PC-3 (cell line): ENCODE results near the gene PRDX3. TPM values are rescaled to one million over a fixed set of nuclear protein-coding genes. Genes with fewer than 3 reads are reported as not detected.

Experiments
- ATAC-seq: fragments of 200-7000 bp; cut with Tn5 transposase; 2 replicates; pipeline ENCODE4 v1.9.1; 2020; ENCODE audit warnings: mild to moderate bottlenecking, moderate library complexity
- BruUV-seq: library from RNA; stranded (reverse); fragments of 400-500 nt; replicated peaks from 2 replicates; lab custom pipeline; 2021; lab: Mats Ljungman, UMichigan
- CTCF ChIA-PET: fragments of 300-600 bp; sonication (Branson Sonifier 250); formaldehyde crosslinking; loops from one replicate; lab custom pipeline; 2022; ENCODE audit warnings: antibody characterized with exemption; lab: Charles Lee
- POLR2A ChIA-PET: fragments of 300-600 bp; sonication (Branson Sonifier 250); formaldehyde crosslinking; loops from one replicate; lab custom pipeline; 2022; ENCODE audit warnings: antibody characterized with exemption; ENCODE audit not compliant: unreplicated experiment; lab: Charles Lee
- DNase-seq: peaks from one replicate; pipeline ENCODE4 v3.0.0-alpha.2; 2015
- H2AFZ ChIP-seq: fragments of 300-600 bp; sonication (generic); 2 replicates; pipeline ENCODE4 v1.6.0; 2016; ENCODE audit warnings: antibody characterized with exemption, low read length
- H3F3A ChIP-seq: fragments of 300-600 bp; sonication (generic); one replicate; pipeline ENCODE4 v1.6.0; 2017; ENCODE audit warnings: antibody characterized with exemption, low read length, control low read depth, mild to moderate bottlenecking; ENCODE audit not compliant: unreplicated experiment
- H3K27ac ChIP-seq: fragments of 300-600 bp; sonication (generic); 2 replicates; pipeline ENCODE4 v1.5.1; 2016; ENCODE audit warnings: mild to moderate bottlenecking, low read length
- H3K27me3 ChIP-seq: fragments of 300-600 bp; sonication (generic); 2 replicates; pipeline ENCODE4 v1.6.1; 2016; ENCODE audit warnings: low read length, mixed read lengths
- H3K36me3 ChIP-seq: fragments of 300-600 bp; sonication (generic); 2 replicates; pipeline ENCODE4 v1.6.1; 2016; ENCODE audit warnings: low read depth, mixed run types, low read length, mixed read lengths
- H3K4me1 ChIP-seq: fragments of 300-600 bp; sonication (generic); 2 replicates; pipeline ENCODE4 v1.5.1; 2016; ENCODE audit warnings: low read length; ENCODE audit not compliant: insufficient read depth
- H3K4me2 ChIP-seq: fragments of 300-600 bp; sonication (generic); 2 replicates; pipeline ENCODE4 v1.6.0; 2016; ENCODE audit warnings: low read length
- H3K4me3 ChIP-seq: fragments of 300-600 bp; sonication (generic); 2 replicates; pipeline ENCODE4 v1.5.1; 2016; ENCODE audit warnings: mild to moderate bottlenecking, low read length, mixed read lengths
- H3K79me2 ChIP-seq: fragments of 300-600 bp; sonication (generic); 2 replicates; pipeline ENCODE4 v1.6.1; 2017; ENCODE audit warnings: low read length, mixed read lengths
- H3K9ac ChIP-seq: fragments of 300-600 bp; sonication (generic); 2 replicates; pipeline ENCODE4 v1.6.0; 2016; ENCODE audit warnings: mild to moderate bottlenecking, low read length
- H3K9me2 ChIP-seq: fragments of 300-600 bp; sonication (generic); replicated peaks from 2 replicates; pipeline ENCODE4 v1.6.1; 2016; ENCODE audit warnings: mixed run types, low read length, mixed read lengths
- H3K9me3 ChIP-seq: fragments of 300-600 bp; sonication (generic); 2 replicates; pipeline ENCODE4 v1.6.1; 2016; ENCODE audit warnings: low read length, mixed read lengths
- H4K20me1 ChIP-seq: fragments of 300-600 bp; sonication (generic); 2 replicates; pipeline ENCODE4 v1.6.1; 2016; ENCODE audit warnings: low read length, mixed read lengths
- CTCF ChIP-seq: fragments of 300-600 bp; sonication (generic); conservative IDR thresholded peaks from 2 replicates; pipeline ENCODE4 v1.5.1; 2017; ENCODE audit warnings: antibody characterized with exemption, low read depth, mild to moderate bottlenecking, low read length
- EZH2 ChIP-seq: fragments of 300-600 bp; sonication (generic); IDR thresholded peaks from one replicate; pipeline ENCODE4 v1.6.1; 2017; ENCODE audit warnings: antibody characterized with exemption, mild to moderate bottlenecking, low read length; ENCODE audit not compliant: unreplicated experiment
- EZH2phosphoT487 ChIP-seq: fragments of 300-600 bp; sonication (generic); IDR thresholded peaks from 2 replicates; pipeline ENCODE4 v1.6.1; 2018; ENCODE audit warnings: mild to moderate bottlenecking, antibody characterized with exemption, low read length, borderline replicate concordance
- intact Hi-C: fragments of 100-400 bp; cut with micrococcal nuclease; formaldehyde crosslinking; loops from 2 replicates; pipeline ENCODE4 v1.9.0; 2023
- total RNA-seq: library from RNA; depleted of rRNA; stranded (reverse); fragments of >200 nt; gene quantifications from 2 replicates; pipeline ENCODE4 v1.2.3, GENCODE V29; 2014

The PRDX3 gene
- total RNA-seq, 1 experiment from 2014 or later = 153 TPM

- ATAC-seq (no peak), DNase-seq (no peak)
- Histone ChIP-seq H3K4me3 (no peak overlapping the region), H3K79me2 (no peaks in the 10 kb centered on the region), H2AFZ (no peak overlapping the region), H3K27me3 (no peaks in the 10 kb centered on the region), H3K36me3 (no peaks in the 10 kb centered on the region), H4K20me1 (no peaks in the 10 kb centered on the region), H3K9ac (no peak overlapping the region), H3K4me1 (no peaks in the 10 kb centered on the region), H3F3A (no peaks in the 10 kb centered on the region), H3K4me2 (no peak overlapping the region), H3K27ac (no peak overlapping the region), H3K9me2 (no peaks in the 10 kb centered on the region), H3K9me3 (no peaks in the 10 kb centered on the region)
- intact Hi-C loops = no loop called here
- POLR2A ChIA-PET = no interaction called here
- CTCF ChIA-PET = no interaction called here
- no TSS peak for BruUV-seq
- TF ChIP-seq EZH2phosphoT487 (no peak), EZH2 (no peak), CTCF (no peak)
Observed at GRCh38 chr10:119225083-119225658, 46.6 kb upstream of the PRDX3 start.

GRCh38 chr10:119222966-119223386 lies 44.4 kb upstream of the PRDX3 start:
- H2AFZ ChIP-seq = no peak overlapping the region
- no peak overlapping the region for H3K4me3 ChIP-seq
- no peaks in the 10 kb centered on the region for H3K9me2 ChIP-seq
- no peak for ATAC-seq
- H3K9me3 ChIP-seq = no peaks in the 10 kb centered on the region
- no peak for DNase-seq
- H3K4me2 ChIP-seq = no peak overlapping the region
- H3K27ac ChIP-seq = no peak overlapping the region
- ChIA-PET POLR2A (no interaction called here), CTCF (no interaction called here)
- TF ChIP-seq EZH2phosphoT487 (no peak), CTCF (no peak), EZH2 (no peak)
- no TSS peak for BruUV-seq
- no peaks in the 10 kb centered on the region for H4K20me1 ChIP-seq
- H3F3A ChIP-seq = no peaks in the 10 kb centered on the region
- H3K9ac ChIP-seq = no peak overlapping the region
- intact Hi-C loops = no loop called here
- no peaks in the 10 kb centered on the region for H3K36me3 ChIP-seq
- no peaks in the 10 kb centered on the region for H3K79me2 ChIP-seq
- no peaks in the 10 kb centered on the region for H3K27me3 ChIP-seq
- H3K4me1 ChIP-seq = no peaks in the 10 kb centered on the region

GRCh38 chr10:119222537-119222936 lies 43.9 kb upstream of the PRDX3 start:
- H3K4me1 ChIP-seq = no peaks in the 10 kb centered on the region
- no peaks in the 10 kb centered on the region for H3K9me2 ChIP-seq
- intact Hi-C loops = no loop called here
- H3K79me2 ChIP-seq = no peaks in the 10 kb centered on the region
- no peak overlapping the region for H3K4me3 ChIP-seq
- no peaks in the 10 kb centered on the region for H3K27me3 ChIP-seq
- BruUV-seq = no TSS peak
- POLR2A ChIA-PET = no interaction called here
- no peaks in the 10 kb centered on the region for H3K9me3 ChIP-seq
- no peaks in the 10 kb centered on the region for H3K36me3 ChIP-seq
- no peak overlapping the region for H3K9ac ChIP-seq
- H3K4me2 ChIP-seq = no peak overlapping the region
- ATAC-seq (no peak), DNase-seq (no peak)
- H4K20me1 ChIP-seq = no peaks in the 10 kb centered on the region
- H3K27ac ChIP-seq = no peak overlapping the region
- no peaks in the 10 kb centered on the region for H3F3A ChIP-seq
- H2AFZ ChIP-seq = no peak overlapping the region
- CTCF ChIA-PET = no interaction called here
- TF ChIP-seq EZH2 (no peak), EZH2phosphoT487 (no peak), CTCF (no peak)
